GM18867 (cell line): ENCODE data around the gene RSPO3.
"Not testable (repeated sequence)": the region's sequence is repeated elsewhere in the genome, so short reads cannot be mapped to it uniquely, and the experiment has no call there.

Source experiments
- ATAC-seq: cut with Tn5 transposase; IDR thresholded peaks from one replicate; pipeline ENCODE4 v1.9.1; 2021; ENCODE audit warnings: mild to moderate bottlenecking, moderate library complexity; ENCODE audit not compliant: unreplicated experiment

The RSPO3 gene, protein sequence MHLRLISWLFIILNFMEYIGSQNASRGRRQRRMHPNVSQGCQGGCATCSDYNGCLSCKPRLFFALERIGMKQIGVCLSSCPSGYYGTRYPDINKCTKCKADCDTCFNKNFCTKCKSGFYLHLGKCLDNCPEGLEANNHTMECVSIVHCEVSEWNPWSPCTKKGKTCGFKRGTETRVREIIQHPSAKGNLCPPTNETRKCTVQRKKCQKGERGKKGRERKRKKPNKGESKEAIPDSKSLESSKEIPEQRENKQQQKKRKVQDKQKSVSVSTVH

DNA sequence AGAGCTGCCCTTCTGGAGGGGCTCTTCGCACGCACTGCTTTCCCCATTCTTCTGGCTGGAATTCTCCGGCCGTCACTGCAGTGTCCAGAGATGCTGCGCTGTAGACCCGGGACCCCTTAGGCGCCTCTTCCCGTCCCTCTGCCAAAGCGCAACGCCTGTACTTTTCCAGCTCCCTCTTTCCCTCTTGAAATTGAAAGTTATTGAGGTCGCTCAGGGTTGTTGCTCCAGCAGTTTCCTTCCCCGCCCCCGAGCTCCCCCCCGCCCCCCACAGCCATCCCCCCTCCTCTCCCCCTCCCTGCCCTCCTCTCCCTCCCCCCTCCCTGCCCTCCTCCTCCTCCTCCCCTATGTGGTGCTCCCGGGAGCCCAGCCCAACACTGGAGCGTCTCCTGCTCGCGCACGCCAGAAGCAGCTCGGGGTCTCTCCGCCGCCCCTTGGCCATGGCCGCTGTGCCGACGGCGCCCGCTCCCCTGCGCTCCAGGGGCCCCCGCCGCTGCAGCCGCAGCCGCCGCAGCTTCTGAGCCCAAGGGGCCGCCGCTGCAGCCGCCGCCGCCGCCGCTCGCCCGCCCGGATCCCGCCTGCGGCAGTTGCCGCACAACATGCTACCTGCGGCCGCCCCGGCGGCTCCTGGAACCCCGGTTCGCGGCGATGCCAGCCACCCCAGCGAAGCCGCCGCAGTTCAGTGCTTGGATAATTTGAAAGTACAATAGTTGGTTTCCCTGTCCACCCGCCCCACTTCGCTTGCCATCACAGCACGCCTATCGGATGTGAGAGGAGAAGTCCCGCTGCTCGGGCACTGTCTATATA, at the start of gene RSPO3:
TSS of gene RSPO3 (plus strand) at position 374 of the 804 bp plus-strand sequence. CDS start 522 bp downstream, outside the sequence.
- peak; percentile 33 for ATAC-seq

DNA sequence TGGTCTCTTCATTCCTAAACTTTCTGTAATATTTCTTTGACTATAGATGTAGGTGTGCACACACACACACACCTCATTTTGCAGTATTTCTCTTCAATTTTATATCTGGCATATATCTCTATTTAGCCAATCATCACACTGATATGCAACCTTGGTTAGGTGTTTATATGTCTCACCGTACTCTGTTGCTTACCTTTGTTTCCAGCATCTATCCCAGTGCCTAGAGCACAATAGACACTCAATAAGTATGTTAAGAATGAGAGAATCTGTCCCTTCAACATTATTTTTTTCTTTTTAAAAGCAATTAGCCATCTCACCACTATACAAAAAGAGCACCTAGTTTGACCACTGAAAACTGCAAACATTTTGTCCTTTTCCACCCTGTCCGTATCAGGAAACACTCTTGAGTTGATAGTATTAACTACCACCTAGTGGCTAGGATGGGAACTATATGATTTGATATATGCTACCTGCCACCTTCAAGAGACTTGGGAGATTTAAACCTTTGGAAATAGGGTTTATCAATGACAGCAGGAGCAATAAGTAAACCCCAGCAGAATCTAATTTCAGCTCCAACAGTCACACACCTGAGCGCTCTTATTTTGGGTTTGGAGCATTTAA, 48.7 kb upstream of the RSPO3 start:
- ATAC-seq = peak; percentile 78

DNA sequence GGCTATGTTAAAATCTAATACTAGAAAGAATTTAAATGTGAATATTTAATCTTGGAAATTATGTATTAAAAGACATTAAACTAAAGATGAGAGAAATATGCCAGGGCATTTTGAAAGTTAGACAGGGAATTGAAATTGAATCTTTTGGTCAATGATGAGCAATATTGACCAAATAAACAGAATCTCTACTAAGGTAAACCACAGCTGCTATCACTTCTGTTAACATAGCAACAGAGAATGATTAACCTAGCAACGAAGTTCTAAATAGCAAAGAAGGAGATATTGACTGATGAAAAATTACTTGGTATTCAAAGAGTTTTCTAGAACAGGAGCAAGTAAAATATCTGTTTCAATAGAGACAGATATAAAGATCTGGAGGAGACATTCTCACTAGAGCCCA, 45.2 kb upstream of the RSPO3 start:
- peak; percentile 69 for ATAC-seq

DNA sequence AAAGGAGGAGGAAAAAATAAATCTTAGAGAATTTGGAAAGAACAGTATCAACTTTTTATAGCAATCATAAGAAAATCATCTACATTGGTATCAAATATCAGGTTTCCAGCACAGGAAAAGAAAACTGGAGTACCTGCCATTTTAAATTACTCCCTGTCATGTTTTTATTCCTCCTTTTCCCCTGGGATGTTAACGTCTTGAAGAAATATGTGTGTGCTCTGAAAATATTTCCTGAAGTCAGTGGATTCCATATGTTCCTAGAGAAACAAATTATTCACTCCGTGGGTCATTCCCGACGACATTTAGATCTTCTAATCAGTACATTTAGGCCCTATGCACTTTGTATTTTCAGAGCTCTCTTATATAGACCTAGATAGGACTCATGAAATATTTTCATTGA, 42.0 kb upstream of the RSPO3 start:
- no peak for ATAC-seq

DNA sequence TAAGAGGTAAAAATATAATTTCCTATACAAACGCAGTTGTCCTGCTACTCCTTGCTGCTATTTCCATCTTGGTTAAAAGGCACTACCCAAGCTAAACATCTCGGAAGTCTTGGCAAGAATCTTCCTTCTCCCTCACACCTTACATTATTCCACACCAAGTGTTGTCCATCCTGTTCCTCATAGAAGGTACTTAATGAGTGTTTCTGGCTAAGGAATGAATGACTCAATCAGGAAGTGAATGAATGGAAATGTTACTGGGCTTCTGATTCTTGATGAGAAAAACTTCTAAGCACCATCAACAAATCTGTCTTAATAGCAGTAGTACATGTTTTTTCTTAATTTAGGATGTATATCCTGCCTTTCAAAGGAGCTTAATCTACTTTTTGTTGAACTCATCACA, 40.6 kb upstream of the RSPO3 start:
- ATAC-seq = no peak

DNA sequence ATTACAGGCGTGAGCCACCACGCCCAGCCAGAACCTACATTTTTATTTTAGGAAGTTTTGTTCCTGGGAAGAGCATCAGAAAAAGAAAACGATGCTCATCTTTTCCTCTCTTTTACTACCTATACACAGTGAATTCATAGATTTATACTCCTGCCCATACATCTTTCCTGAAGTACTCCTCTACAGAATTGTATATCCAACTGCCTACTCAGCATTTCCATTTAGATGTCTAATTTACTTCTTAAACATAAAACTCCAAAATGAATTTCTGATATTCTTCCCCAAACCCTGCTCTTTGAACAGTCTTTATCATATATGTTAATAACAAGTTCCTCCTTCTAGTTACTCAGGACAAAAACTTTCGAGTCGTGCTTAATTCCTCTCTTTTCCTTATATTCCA, 39.8 kb upstream of the RSPO3 start:
- no peak for ATAC-seq

DNA sequence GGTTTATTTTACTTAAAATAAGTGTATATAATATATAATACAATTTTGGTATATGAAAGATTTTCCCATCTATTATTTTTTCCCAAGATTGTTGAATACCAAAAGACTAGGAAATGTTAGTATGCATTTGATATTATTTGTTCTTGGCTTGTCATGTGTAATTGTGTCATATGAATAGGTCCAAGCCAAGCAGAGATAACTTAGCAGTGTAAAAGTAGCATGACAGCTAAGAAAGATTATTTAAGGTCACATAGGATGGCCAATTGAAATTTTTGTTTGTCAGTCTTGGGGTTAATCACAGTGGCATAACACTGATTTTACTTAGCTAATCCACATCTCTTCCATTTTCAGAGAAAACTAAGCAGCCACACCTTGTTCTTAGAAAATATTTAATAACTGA, 38.8 kb upstream of the RSPO3 start:
- ATAC-seq = no peak

DNA sequence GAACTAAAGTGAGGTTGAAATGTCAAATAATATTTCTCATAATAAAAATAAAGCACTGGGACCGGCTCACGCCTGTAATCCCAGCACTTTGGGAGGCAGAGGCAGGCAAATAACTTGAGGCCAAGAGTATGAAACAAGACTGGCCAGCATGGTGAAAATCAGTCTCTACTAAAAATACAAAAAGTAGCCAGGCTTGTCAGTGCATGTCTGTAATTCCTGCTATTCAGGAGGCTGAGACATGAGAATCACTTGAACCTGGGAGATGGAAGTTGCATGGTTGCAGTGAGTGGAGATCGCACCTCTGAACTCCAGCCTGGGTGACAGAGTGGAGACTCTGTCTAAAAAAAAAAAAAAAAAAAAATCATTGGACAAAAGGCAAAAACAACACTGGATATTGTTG, 38.4 kb upstream of the RSPO3 start:
- ATAC-seq = no peak

DNA sequence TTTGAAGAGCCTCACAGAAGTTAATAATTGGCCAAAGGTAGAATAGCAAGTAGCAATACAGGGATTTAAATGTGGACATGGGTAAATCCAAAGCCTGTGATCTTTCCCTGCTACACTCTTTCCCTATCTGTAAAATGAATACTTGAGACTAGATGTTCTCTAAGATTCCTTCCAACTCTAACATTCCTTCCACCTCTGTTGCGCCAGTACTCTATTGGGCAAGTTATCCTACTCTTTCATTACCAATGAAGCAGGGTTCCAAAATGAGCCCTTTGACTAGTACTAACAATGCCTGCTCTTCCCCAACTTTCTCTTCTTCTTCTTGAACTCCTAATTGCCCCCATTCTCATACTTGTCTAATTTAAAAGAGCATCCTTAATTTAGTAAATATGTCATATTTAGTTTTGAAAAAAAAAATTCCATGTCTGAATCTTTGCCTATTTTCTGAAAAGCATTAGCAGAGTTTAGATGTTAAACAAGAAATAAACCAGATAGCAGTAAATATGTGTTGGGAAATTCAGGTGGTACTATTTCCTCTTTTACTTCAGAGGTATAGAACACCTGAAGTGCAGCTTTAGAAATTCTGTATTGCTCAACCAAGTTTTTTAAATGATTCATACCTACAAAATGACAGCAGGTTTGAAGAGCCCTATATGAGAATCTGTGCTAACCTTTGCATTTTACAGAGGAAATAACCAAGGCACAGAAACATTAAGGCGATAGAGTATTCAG, 35.1 kb upstream of the RSPO3 start:
- ATAC-seq = no peak

DNA sequence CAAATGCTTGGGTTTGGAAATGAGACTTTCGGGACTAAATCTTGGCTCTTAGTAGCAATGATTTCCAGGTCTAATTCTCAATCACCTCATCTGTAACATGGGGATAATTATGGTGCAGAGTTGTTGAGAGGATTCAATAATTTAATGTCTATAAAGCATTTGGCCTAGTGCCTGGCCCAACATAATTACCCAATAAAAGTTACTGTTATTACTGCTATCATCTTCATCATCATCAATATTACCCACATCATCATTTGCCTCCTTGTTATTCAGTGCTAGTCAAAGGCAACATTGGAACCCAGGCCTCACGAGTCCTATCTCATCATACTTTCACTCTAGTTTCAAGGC, 34.5 kb upstream of the RSPO3 start:
- no peak for ATAC-seq

DNA sequence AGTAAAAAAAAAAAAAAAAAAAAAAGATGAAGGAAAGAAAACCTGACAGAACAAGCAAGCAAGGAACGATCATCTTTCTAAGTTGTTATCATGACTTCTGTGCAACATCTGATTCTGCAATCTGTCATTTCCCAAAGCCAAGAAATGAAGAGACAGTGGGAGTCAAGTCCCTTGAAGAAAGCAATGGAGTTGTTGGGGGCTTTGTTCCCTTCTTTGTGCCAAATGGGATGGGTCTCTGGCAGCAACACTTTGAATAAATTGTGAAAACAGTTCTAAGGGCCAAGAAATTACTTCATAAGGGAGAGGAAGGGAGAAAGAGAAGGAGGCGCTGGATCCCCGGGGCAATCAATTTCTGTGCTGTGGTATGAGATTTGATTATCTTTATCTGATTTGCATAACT, 33.3 kb upstream of the RSPO3 start:
- ATAC-seq = no peak

DNA sequence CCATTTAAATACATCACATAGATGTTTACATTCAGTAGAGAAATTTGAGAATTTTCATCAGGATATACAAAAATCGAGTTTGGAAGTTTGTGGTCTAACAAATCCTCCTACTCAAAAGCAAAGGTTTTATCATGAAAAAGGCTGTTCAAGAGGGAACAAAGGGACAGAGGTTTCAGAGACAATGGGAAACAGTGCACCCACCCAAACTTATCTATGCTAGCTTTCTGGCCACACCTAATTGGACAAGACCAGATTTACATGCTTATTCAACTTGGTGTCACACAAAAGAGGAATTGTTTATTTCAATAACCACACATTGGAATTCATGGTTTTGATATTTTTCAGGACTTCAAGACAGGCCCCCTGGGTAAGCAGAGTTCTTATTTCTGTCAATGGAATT, 28.4 kb upstream of the RSPO3 start:
- no peak for ATAC-seq

DNA sequence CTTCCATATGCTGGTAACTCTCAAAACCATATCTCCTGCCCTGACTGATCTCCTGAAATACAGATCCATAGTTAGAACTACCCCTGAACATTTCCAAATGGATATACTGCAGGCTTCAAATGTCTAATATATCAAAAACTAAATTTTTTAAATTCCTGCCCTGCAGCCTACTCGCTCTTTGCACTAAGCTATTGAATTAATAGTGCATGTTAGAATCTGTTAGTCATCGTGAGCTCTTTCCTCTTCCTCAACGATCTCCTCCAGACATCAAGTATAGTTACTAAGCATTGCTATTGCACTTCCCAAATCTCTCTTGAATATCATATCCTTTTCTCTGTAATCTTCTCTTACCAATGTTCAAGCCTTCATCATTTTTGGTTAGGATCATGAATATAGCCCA, 26.0 kb upstream of the RSPO3 start:
- no peak for ATAC-seq

DNA sequence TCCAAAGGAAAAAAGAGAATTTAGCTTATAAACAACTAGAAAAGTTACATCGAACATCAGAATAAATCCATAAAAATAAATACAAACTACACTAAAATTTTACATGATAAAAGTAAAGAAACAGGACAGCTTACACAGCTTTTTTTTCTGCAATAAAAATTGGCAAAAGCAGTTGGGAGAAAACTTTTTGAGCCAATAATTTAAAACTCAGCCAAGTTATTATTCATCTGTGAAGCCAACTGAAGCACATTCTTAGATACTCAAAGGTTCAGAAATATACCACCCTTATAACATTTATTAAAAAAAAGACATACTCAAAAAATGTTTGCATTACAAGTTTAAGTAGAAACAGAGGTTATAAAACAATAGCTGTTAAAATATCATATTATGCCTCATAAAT, 23.7 kb upstream of the RSPO3 start:
- ATAC-seq = no peak

DNA sequence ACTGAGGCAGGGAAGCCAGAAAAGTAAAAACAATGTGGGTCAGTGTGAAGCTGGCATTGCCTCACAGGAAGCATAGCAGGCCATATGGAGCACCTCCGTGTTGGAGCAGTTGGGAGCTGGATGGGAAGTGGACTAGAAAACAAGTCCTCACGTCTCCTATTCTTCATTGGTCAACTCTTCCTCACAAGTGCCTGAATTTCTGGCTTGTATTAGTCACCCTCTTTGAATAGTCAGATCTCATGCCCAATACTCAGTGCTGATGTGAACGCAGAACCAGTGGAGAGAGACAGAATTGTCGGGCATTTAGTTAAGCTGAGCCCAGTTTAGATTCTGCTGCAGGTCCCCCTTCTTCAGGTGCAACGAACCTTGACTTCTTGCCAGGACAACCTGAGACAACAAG, 22.3 kb upstream of the RSPO3 start:
- no peak for ATAC-seq

DNA sequence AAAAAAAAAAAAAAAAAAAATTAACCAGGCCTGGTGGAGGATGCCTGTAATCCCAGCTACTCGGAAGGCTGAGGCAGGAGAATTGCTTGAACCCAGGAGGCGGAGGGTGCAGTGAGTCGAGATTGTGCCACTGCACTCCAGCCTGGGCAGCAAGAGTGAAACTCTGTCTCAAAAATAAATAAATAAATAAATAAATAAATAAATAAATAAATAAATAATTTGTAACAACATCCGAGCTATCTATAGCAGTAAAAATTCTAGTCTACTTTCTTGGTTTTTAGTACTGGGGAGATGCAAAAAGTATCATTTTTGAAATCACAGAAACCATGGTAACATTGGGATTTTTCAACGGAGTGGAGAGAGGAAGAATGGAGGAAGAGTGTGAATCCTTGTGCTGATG, 21.0 kb upstream of the RSPO3 start:
- ATAC-seq = not testable (repeated sequence)

DNA sequence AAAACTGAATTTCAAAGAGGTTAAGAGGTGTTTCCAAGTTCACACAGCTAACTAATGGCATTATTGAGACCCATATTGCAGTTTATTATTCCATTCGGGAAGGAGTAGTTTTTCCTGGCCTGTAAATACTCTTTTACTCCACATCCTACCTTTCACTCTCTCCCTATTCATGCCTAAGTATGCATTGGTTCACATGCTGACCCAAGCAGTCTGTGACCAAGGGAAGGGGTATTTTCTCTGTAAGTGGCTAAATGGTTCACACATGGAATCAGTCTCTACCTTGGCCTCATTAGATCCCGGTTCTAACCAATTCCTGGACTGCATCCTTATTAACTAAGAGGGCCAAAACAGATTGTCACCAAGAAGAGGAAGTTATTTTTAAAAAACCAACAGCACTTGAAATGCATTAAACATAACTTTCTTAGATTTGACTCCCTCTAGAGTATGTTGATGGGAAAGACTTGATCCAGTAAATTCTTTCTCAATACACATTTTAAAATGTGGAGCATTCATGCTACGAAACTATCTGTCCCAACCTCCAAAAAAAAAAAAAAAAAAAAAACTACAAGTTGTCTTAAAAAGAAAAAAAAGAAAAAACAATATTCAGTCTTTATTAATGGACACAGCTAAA, 17.8 kb upstream of the RSPO3 start:
- no peak for ATAC-seq

DNA sequence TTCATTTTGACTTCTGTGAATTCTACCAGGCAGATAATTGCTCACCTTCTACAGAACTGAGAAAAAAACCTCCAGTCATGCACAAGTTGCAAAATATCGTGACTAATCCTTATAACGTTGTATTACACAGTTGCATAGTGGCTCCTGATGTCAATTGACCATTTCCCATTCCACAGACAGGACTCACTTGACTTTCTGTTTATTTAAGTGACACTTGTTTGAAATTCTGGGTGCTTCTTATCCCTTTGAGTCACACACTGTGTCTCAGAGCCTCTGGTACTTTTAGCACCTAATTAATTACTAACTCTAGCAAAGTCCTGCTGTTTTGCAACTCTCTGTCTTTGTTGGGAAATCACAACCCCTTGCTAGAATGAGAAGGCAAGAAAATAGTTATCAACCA, 16.2 kb upstream of the RSPO3 start:
- no peak for ATAC-seq

DNA sequence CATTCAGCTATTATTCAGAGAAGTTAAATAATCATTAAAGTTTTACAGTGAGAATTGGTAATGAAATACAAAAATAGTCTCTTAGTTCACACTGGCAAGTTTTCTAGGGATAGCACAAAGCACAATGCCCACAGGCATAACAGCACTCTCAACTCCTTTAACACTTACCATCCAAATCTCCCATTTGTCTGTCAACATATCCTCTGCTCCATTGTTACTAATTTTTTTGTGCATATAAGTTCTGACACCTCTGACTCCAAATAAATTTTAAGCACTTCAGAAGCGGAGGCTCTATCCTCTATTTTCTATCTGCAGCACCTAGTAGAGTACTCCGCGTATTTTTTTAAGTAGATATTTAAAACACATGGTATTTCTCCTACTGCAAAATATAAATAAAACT, 15.6 kb upstream of the RSPO3 start:
- ATAC-seq = no peak

DNA sequence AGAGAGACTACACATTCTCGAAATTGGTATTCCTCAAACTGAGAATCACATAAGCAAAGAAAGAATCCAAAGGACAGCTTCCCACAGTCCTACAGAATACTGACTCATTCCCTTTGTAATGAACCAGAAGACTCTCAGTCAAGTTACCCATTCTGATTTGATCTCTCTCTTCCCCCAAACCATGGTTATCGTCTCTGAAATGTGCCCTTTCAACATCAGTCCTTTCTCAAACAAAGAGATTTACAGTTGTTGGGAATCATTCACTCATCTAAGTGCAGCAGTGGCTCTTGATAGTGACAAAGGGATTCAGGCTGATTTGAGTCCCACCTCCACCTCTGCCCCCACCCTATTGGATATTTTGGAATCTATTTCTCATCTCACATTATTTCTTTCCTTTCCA, 15.0 kb upstream of the RSPO3 start:
- no peak for ATAC-seq

DNA sequence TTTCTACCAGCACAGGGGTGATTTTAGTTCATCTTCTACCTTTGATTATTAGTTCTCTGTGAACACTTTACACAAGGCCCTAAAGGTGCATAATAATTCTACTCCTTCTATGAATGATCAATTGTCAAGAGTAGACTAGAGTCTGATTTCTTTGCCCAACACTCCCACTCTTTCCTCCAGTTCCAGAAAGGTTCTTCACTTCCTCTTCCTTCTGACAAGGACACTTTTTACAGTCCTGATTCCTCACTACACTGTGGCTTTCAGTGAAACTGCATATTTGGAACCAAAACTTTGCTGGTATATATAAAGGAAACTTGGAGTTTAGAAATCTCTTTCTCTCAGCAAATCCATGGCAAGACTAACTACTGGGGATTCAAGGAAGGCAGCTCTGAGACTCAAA, 10.6 kb upstream of the RSPO3 start:
- no peak for ATAC-seq
